Kidney epithelial cell (primary cell): ENCODE data around the gene CCL18. TPM values are rescaled to one million over a fixed set of nuclear protein-coding genes. Genes with fewer than 3 reads are reported as not detected.

ENCODE experiments used
- DNase-seq: peaks from one replicate; pipeline ENCODE4 v3.0.0-alpha.2; 2010; ENCODE audit warnings: low read depth
- H3K27me3 ChIP-seq: 2 replicates; pipeline ENCODE4 v1.6.0; 2011; ENCODE audit warnings: low read length; ENCODE audit not compliant: control insufficient read depth, insufficient read depth
- H3K36me3 ChIP-seq: 2 replicates; pipeline ENCODE4 v1.5.1; 2011; ENCODE audit warnings: low read length; ENCODE audit not compliant: control insufficient read depth, insufficient read depth
- H3K4me3 ChIP-seq: 2 replicates; pipeline ENCODE4 v1.5.1; 2011; ENCODE audit warnings: low read depth, mild to moderate bottlenecking, control low read depth, low read length
- total RNA-seq: library from RNA; depleted of rRNA; stranded (reverse); fragments of >200 nt; gene quantifications from 2 replicates; pipeline ENCODE4 v1.2.3, GENCODE V29; 2015
- TF ChIP-seq, protein P1 (sequence below): IDR thresholded peaks from 2 replicates; pipeline ENCODE4 v1.5.1; 2011; ENCODE audit warnings: mild to moderate bottlenecking, moderate library complexity, low read length, control low read depth, inconsistent platforms; ENCODE audit not compliant: insufficient read depth, poor library complexity, severe bottlenecking

Gene CCL18
- total RNA-seq, 1 donor from 2014 or later = not detected

- H3K4me3 ChIP-seq = no peak overlapping the region
- H3K36me3 ChIP-seq = no peaks in the 10 kb centered on the region
- DNase-seq = no peak
- H3K27me3 ChIP-seq = no peaks in the 10 kb centered on the region
- TF ChIP-seq, protein P1, sequence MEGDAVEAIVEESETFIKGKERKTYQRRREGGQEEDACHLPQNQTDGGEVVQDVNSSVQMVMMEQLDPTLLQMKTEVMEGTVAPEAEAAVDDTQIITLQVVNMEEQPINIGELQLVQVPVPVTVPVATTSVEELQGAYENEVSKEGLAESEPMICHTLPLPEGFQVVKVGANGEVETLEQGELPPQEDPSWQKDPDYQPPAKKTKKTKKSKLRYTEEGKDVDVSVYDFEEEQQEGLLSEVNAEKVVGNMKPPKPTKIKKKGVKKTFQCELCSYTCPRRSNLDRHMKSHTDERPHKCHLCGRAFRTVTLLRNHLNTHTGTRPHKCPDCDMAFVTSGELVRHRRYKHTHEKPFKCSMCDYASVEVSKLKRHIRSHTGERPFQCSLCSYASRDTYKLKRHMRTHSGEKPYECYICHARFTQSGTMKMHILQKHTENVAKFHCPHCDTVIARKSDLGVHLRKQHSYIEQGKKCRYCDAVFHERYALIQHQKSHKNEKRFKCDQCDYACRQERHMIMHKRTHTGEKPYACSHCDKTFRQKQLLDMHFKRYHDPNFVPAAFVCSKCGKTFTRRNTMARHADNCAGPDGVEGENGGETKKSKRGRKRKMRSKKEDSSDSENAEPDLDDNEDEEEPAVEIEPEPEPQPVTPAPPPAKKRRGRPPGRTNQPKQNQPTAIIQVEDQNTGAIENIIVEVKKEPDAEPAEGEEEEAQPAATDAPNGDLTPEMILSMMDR = no peak
Observed at GRCh38 chr17:36048066-36048465, 16.0 kb upstream of the CCL18 start.

- H3K27me3 ChIP-seq = no peaks in the 10 kb centered on the region
- no peak overlapping the region for H3K4me3 ChIP-seq
- TF ChIP-seq, protein P1 = no peak
- H3K36me3 ChIP-seq = no peaks in the 10 kb centered on the region
- no peak for DNase-seq
Observed at GRCh38 chr17:36049643-36050042, 14.4 kb upstream of the CCL18 start.

DNA sequence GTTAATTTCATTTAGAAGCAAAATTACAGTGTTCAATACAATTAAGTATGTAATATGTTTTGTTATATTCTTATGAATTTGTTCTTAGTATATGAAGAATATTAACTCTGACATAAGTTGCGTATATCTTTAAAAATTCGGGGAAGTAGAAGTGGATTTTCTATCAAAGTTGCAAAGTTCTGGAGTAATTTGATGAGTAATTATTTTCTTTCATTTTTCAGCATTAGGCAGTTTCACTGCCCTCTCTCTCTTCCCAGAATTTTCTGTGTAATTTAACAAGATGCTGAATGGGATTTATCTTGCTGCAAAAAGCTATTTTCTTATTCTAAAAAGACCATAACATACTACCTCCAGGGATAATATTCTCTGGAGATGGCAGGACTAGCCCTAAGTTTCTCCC is 8.9 kb upstream of the CCL18 start:
- no peak for DNase-seq
- no peaks in the 10 kb centered on the region for H3K27me3 ChIP-seq
- H3K4me3 ChIP-seq = no peak overlapping the region
- H3K36me3 ChIP-seq = no peaks in the 10 kb centered on the region
- TF ChIP-seq, protein P1 = no peak

DNA sequence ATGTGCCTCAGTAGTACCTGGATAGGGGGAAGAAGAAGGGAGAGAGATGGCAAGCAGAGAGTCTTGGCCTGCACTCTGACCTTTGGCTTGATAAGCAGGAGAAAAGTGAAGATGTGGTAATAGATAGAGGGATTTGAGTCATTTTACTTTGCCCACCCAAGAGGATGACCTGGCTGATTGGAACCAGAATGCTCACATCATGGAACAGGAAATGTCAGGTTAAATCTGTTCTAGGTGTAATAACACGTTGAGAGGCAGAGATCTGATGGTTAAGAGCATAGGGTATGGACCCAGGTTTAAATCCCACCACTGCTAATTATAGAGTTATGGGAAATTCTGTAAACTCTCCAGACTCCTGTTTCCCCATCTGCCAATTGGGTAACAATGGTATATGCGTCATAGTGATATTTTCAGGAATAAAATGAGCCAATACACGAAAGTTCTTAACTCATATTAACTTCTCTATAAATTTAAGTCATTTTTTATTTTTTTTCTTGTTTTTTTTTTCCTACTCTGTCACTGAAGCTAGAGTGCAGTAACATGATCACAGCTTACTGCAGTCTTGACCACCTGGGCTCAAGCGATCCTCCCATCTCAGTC is 8.1 kb upstream of the CCL18 start:
- no peak overlapping the region for H3K4me3 ChIP-seq

GRCh38 chr17:36057911-36058310 is 6.2 kb upstream of the CCL18 start:
- DNase-seq = no peak
- TF ChIP-seq, protein P1 = no peak
- no peaks in the 10 kb centered on the region for H3K36me3 ChIP-seq
- no peak overlapping the region for H3K4me3 ChIP-seq
- no peaks in the 10 kb centered on the region for H3K27me3 ChIP-seq

More for the DNA sequence above, 8.1 kb upstream of the CCL18 start:
- Histone ChIP-seq H3K36me3 (no peaks in the 10 kb centered on the region), H3K27me3 (no peaks in the 10 kb centered on the region)
- no peak for DNase-seq
- TF ChIP-seq, protein P1 = no peak

- no peak for DNase-seq
- no peaks in the 10 kb centered on the region for H3K36me3 ChIP-seq
- H3K4me3 ChIP-seq = no peak overlapping the region
- TF ChIP-seq, protein P1 = no peak
- no peaks in the 10 kb centered on the region for H3K27me3 ChIP-seq
Observed at GRCh38 chr17:36059406-36059805, 4.7 kb upstream of the CCL18 start.
